ENCODE results near the gene ZNF444.

GRCh38 chr19:56145698-56146097 lies 4.6 kb downstream of the ZNF444 start:
- TF ChIP-seq, protein P1, sequence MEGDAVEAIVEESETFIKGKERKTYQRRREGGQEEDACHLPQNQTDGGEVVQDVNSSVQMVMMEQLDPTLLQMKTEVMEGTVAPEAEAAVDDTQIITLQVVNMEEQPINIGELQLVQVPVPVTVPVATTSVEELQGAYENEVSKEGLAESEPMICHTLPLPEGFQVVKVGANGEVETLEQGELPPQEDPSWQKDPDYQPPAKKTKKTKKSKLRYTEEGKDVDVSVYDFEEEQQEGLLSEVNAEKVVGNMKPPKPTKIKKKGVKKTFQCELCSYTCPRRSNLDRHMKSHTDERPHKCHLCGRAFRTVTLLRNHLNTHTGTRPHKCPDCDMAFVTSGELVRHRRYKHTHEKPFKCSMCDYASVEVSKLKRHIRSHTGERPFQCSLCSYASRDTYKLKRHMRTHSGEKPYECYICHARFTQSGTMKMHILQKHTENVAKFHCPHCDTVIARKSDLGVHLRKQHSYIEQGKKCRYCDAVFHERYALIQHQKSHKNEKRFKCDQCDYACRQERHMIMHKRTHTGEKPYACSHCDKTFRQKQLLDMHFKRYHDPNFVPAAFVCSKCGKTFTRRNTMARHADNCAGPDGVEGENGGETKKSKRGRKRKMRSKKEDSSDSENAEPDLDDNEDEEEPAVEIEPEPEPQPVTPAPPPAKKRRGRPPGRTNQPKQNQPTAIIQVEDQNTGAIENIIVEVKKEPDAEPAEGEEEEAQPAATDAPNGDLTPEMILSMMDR (conservative IDR thresholded peaks at IDR 0.05; ENCODE audit: low read length) = no peak
- TF ChIP-seq EZH2phosphoT487 (IDR thresholded peaks at IDR 0.05; ENCODE audit: borderline replicate concordance, low read depth, low read length) = no peak
